Liver (tissue), 3 donors: ENCODE results near the gene KLK2.

Experiments
- CTCF ChIP-seq: fragments of 150-350 bp; IDR thresholded peaks from 2 replicates; pipeline ENCODE4 v1.5.1; 2017; ENCODE audit warnings: improper control_type of control experiment, low read depth, low read length; ENCODE audit not compliant: missing input control
- JUND ChIP-seq, 2 donors: IDR thresholded peaks; 2 replicates each; pipeline ENCODE4 v1.6.1; 2016; ENCODE audit warnings: antibody characterized with exemption in 2 of 2
- RAD21 ChIP-seq, 2 donors: IDR thresholded peaks; 2 replicates each; pipeline ENCODE4 v1.6.1; 2016; ENCODE audit warnings: antibody characterized with exemption in 2 of 2, mild to moderate bottlenecking in 2 of 2
- REST ChIP-seq: IDR thresholded peaks from 2 replicates; pipeline ENCODE4 v1.6.1; 2016; ENCODE audit warnings: antibody characterized with exemption, mild to moderate bottlenecking
- RXRA ChIP-seq, 2 donors: IDR thresholded peaks; 2 replicates each; pipeline ENCODE4 v1.6.1; 2017 to 2018; ENCODE audit warnings: antibody characterized with exemption in 2 of 2, mild to moderate bottlenecking in 1 of 2
- SP1 ChIP-seq: IDR thresholded peaks from 2 replicates; pipeline ENCODE4 v1.6.1; 2018; ENCODE audit warnings: antibody characterized with exemption, mild to moderate bottlenecking
- TAF1 ChIP-seq: conservative IDR thresholded peaks from 2 replicates; pipeline ENCODE4 v1.6.1; 2016; ENCODE audit warnings: antibody characterized with exemption, mild to moderate bottlenecking
- YY1 ChIP-seq: IDR thresholded peaks from 2 replicates; pipeline ENCODE4 v1.6.1; 2016; ENCODE audit warnings: antibody characterized with exemption, mild to moderate bottlenecking
- ZBTB33 ChIP-seq: IDR thresholded peaks from 2 replicates; pipeline ENCODE4 v1.6.1; 2016; ENCODE audit warnings: antibody characterized with exemption
- donor health status: healthy.
- donor health status: healthy.

- TF ChIP-seq REST (no peak), CTCF (no peak), RAD21 (IDR thresholded peaks at IDR 0.05) (no peak), ZBTB33 (no peak), RXRA (IDR thresholded peaks at IDR 0.05) (no peak), TAF1 (no peak), YY1 (no peak), SP1 (no peak), JUND (IDR thresholded peaks at IDR 0.05) (no peak)
Measured at GRCh38 chr19:50850738-50851137, 22.5 kb upstream of the KLK2 start.
